BE2C (cell line): Measurements from ENCODE around the gene NFKBIA.

Experiments used
- DNase-seq: peaks from one replicate; pipeline ENCODE4 v3.0.0-alpha.2; 2020
- H3K27me3 ChIP-seq: fragments of 250-450 bp; sonication (Bioruptor Pico); 2 replicates; pipeline ENCODE4 v1.5.1; 2020; ENCODE audit warnings: mild to moderate bottlenecking
- H3K36me3 ChIP-seq: fragments of 250-450 bp; sonication (Bioruptor Pico); 2 replicates; pipeline ENCODE4 v1.5.1; 2020; ENCODE audit warnings: mild to moderate bottlenecking
- H3K4me1 ChIP-seq: fragments of 250-450 bp; sonication (Bioruptor Pico); 2 replicates; pipeline ENCODE4 v1.5.1; 2020
- H3K4me3 ChIP-seq: 2 replicates; pipeline ENCODE4 v1.5.1; 2011; ENCODE audit warnings: low read depth, low read length
- H3K9me3 ChIP-seq: fragments of 250-450 bp; sonication (Bioruptor Pico); 2 replicates; pipeline ENCODE4 v1.5.1; 2020
- TF ChIP-seq, protein P1 (sequence below): IDR thresholded peaks from 2 replicates; pipeline ENCODE4 v1.5.1; 2012; ENCODE audit warnings: mild to moderate bottlenecking, low read depth, low read length

NFKBIA gene

GRCh38 chr14:35435177-35435576, 30.6 kb upstream of the NFKBIA start:
- DNase-seq = no peak
- H3K27me3 ChIP-seq = no peaks in the 10 kb centered on the region
- H3K36me3 ChIP-seq = peaks cover 13% of the 10 kb centered on the region
- H3K4me1 ChIP-seq = peaks cover 15% of the 10 kb centered on the region
- TF ChIP-seq, protein P1, sequence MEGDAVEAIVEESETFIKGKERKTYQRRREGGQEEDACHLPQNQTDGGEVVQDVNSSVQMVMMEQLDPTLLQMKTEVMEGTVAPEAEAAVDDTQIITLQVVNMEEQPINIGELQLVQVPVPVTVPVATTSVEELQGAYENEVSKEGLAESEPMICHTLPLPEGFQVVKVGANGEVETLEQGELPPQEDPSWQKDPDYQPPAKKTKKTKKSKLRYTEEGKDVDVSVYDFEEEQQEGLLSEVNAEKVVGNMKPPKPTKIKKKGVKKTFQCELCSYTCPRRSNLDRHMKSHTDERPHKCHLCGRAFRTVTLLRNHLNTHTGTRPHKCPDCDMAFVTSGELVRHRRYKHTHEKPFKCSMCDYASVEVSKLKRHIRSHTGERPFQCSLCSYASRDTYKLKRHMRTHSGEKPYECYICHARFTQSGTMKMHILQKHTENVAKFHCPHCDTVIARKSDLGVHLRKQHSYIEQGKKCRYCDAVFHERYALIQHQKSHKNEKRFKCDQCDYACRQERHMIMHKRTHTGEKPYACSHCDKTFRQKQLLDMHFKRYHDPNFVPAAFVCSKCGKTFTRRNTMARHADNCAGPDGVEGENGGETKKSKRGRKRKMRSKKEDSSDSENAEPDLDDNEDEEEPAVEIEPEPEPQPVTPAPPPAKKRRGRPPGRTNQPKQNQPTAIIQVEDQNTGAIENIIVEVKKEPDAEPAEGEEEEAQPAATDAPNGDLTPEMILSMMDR = no peak
- no peaks in the 10 kb centered on the region for H3K9me3 ChIP-seq
- no peak overlapping the region for H3K4me3 ChIP-seq

- Histone ChIP-seq H3K4me1 (peaks cover 15% of the 10 kb centered on the region), H3K9me3 (no peaks in the 10 kb centered on the region), H3K4me3 (no peak overlapping the region), H3K27me3 (no peaks in the 10 kb centered on the region), H3K36me3 (peaks cover 20% of the 10 kb centered on the region)
- DNase-seq = no peak
- TF ChIP-seq, protein P1 = no peak
Observed at GRCh38 chr14:35433826-35434225, 29.3 kb upstream of the NFKBIA start.

DNA sequence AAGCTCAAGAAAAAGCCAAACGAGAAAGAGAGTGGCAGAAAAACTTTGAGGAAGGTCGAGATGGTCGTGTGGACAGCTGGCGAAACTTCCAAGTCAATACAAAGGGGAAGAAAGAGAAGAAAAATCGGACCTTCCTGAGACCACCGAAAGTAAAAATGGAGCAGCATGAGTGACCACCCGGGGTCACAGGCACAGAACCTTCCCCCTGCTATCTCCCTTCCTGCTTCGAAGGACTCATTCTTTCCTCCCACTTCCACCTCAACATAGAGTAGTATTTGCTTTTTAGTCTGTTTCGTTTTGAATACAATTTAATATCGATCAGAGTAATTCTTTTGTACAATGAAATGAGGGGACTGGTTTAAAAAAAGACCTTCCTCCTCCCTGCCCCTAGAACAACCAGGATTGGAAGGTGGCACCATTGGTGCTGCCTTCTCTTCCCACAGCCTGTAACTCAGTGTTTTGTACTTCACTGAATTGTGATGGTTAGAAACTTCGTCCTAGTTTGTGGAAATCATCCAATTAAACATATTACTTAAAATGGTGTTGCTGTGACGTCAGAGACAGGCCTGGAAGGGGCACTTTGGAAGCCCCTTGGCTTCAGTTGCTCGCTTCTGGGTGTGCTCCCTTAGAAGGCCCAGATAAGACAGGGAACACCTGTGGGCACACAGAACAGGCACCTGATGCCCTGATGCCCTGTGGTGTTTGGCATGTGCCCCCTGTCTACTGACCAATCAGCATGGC, 26.1 kb upstream of the NFKBIA start:
- Histone ChIP-seq H3K36me3 (peaks cover 10% of the 10 kb centered on the region), H3K27me3 (no peaks in the 10 kb centered on the region), H3K4me1 (peaks cover 12% of the 10 kb centered on the region), H3K9me3 (no peaks in the 10 kb centered on the region), H3K4me3 (no peak overlapping the region)
- no peak for DNase-seq
- TF ChIP-seq, protein P1 = no peak

- DNase-seq = no peak
- H3K27me3 ChIP-seq = no peaks in the 10 kb centered on the region
- no peaks in the 10 kb centered on the region for H3K9me3 ChIP-seq
- TF ChIP-seq, protein P1 = no peak
- H3K4me3 ChIP-seq = no peak overlapping the region
- H3K4me1 ChIP-seq = peaks cover 8% of the 10 kb centered on the region
- peaks cover 13% of the 10 kb centered on the region for H3K36me3 ChIP-seq
Observed at GRCh38 chr14:35429951-35430350, 25.4 kb upstream of the NFKBIA start.

DNA sequence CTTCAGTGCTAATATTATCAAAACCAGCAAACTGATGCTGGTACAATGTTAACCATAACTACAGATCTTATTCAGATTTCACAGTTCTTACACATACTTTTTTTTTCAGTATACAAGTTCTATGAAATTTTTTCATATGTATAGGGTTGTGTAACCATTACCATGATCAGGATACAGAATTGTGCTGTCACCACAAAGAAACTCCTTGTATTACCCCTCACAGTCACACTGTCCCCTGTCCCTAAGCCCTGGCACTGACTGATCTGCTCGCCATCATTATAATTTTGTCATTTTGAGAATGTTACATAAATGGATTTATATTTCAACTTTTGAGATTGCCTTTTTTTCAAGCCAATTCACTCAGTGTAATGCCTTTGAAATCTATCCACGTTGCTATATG, 21.3 kb upstream of the NFKBIA start:
- H3K9me3 ChIP-seq = peaks cover 3% of the 10 kb centered on the region
- H3K27me3 ChIP-seq = no peaks in the 10 kb centered on the region
- peaks cover 18% of the 10 kb centered on the region for H3K36me3 ChIP-seq
- no peak for DNase-seq
- H3K4me1 ChIP-seq = peaks cover 15% of the 10 kb centered on the region
- TF ChIP-seq, protein P1 = no peak
- H3K4me3 ChIP-seq = no peak overlapping the region

DNA sequence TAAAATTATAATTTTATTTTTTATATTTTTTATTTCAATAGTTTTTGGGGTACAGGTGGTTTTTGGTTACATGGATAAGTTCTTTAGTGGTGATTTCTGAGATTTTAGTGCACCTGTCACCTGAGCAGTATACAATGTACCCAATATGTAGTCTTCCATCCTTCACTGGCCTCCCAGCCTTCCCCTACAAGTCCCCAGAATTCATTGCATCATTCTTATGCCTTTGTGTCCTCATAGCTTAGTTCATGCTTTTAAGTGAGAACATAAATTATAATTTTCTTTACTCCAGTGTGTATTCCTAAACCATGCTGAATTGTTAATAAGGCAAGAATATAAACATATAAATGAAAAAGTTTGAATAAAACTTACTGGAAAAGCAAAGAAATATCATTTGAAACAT, 19.1 kb upstream of the NFKBIA start:
- peaks cover 11% of the 10 kb centered on the region for H3K36me3 ChIP-seq
- peaks cover 24% of the 10 kb centered on the region for H3K4me1 ChIP-seq
- no peak overlapping the region for H3K4me3 ChIP-seq
- peaks cover 3% of the 10 kb centered on the region for H3K9me3 ChIP-seq
- H3K27me3 ChIP-seq = no peaks in the 10 kb centered on the region
- TF ChIP-seq, protein P1 = no peak
- DNase-seq = no peak
